HepG2 (cell line): ENCODE measurements around the gene EMC9. TPM values are rescaled to one million over a fixed set of nuclear protein-coding genes. Genes with fewer than 3 reads are reported as not detected.
A peak's percentile ranks its signal among the peaks of the same experiment; 100 is the strongest.

Experiments used
- AGO1 ChIP-seq: fragments of 200-400 bp; formaldehyde crosslinking; IDR thresholded peaks from 2 replicates; pipeline ENCODE4 v1.6.1; 2017; ENCODE audit warnings: mild to moderate bottlenecking, low read depth, low read length, moderate library complexity; ENCODE audit not compliant: poor library complexity, severe bottlenecking
- AHR ChIP-seq: IDR thresholded peaks from 2 replicates; pipeline ENCODE4 v1.6.1; 2018; ENCODE audit warnings: missing genetic modification reagents, missing compliant biosample characterization
- BHLHE40 ChIP-seq: IDR thresholded peaks from 2 replicates; pipeline ENCODE4 v1.6.1; 2011; ENCODE audit warnings: low read length, improper control_type of control experiment
- CHD4 ChIP-seq: fragments of 200-600 bp; sonication (generic); IDR thresholded peaks from 2 replicates; pipeline ENCODE4 v1.7.0; 2017; ENCODE audit warnings: mild to moderate bottlenecking, low read length, borderline replicate concordance
- CREM ChIP-seq, 2 experiments: sonication (generic) in 1 of 2; formaldehyde crosslinking in 1 of 2; IDR thresholded peaks; 2 replicates each; pipeline versions ENCODE4 v1.4.0 to v1.6.1; 2016 to 2020; ENCODE audit warnings: antibody characterized with exemption in 1 of 2, mild to moderate bottlenecking in 1 of 2, missing genetic modification reagents in 1 of 2
- FOXK1 ChIP-seq: sonication (generic); formaldehyde crosslinking; IDR thresholded peaks from 2 replicates; pipeline ENCODE4 v1.4.0; 2020; ENCODE audit warnings: low read depth, missing genetic modification reagents, borderline replicate concordance
- GMEB1 ChIP-seq: sonication (generic); formaldehyde crosslinking; IDR thresholded peaks from 2 replicates; pipeline ENCODE4 v1.5.1; 2020; ENCODE audit warnings: missing genetic modification reagents, mild to moderate bottlenecking, borderline replicate concordance
- IRF2 ChIP-seq: IDR thresholded peaks from 2 replicates; pipeline ENCODE4 v1.6.1; 2018; ENCODE audit warnings: missing genetic modification reagents, missing compliant biosample characterization
- POLR2AphosphoS2 ChIP-seq: IDR thresholded peaks from 2 replicates; pipeline ENCODE4 v1.6.1; 2011; ENCODE audit warnings: low read depth, low read length, improper control_type of control experiment
- RBAK ChIP-seq: sonication (generic); formaldehyde crosslinking; IDR thresholded peaks from 2 replicates; pipeline ENCODE4 v1.5.1; 2020; ENCODE audit warnings: mild to moderate bottlenecking, missing genetic modification reagents
- RBM22 ChIP-seq: fragments of 200-400 bp; formaldehyde crosslinking; optimal IDR thresholded peaks from 2 replicates; pipeline ENCODE3; 2017; ENCODE audit warnings: mild to moderate bottlenecking, low read length, moderate library complexity
- SOX13 ChIP-seq, 3 experiments: fragments of 450-650 bp in 1 of 3; sonication (generic) in 1 of 3; formaldehyde crosslinking in 1 of 3; IDR thresholded peaks in 2 of 3; conservative IDR thresholded peaks in 1 of 3; 2 replicates each; pipeline versions ENCODE4 v1.5.0 to v1.6.1; 2016 to 2020; ENCODE audit warnings: antibody characterized with exemption in 1 of 3, mild to moderate bottlenecking in 1 of 3, missing compliant biosample characterization in 1 of 3, missing genetic modification reagents in 1 of 3, moderate library complexity in 1 of 3
- ZBTB21 ChIP-seq: sonication (generic); formaldehyde crosslinking; IDR thresholded peaks from 2 replicates; pipeline ENCODE4 v1.4.0; 2020; ENCODE audit warnings: missing genetic modification reagents
- ZNF12 ChIP-seq: sonication (generic); formaldehyde crosslinking; IDR thresholded peaks from 2 replicates; pipeline ENCODE4 v1.5.0; 2020; ENCODE audit warnings: missing genetic modification reagents
- ZNF180 ChIP-seq: sonication (generic); formaldehyde crosslinking; IDR thresholded peaks from 2 replicates; pipeline ENCODE4 v1.4.0; 2020; ENCODE audit warnings: low read depth, missing genetic modification reagents, borderline replicate concordance
- ZNF44 ChIP-seq: sonication (generic); formaldehyde crosslinking; IDR thresholded peaks from 2 replicates; pipeline ENCODE4 v1.5.1; 2020; ENCODE audit warnings: mild to moderate bottlenecking, missing genetic modification reagents
- ZNF724P ChIP-seq: sonication (generic); formaldehyde crosslinking; IDR thresholded peaks from 2 replicates; pipeline ENCODE4 v1.8.0; 2022; ENCODE audit warnings: missing genetic modification reagents, borderline replicate concordance
- ZNF780A ChIP-seq: sonication (generic); formaldehyde crosslinking; IDR thresholded peaks from 2 replicates; pipeline ENCODE4 v1.8.0; 2022; ENCODE audit warnings: mild to moderate bottlenecking, missing genetic modification reagents, moderate library complexity
- ZNF883 ChIP-seq: sonication (generic); formaldehyde crosslinking; IDR thresholded peaks from 2 replicates; pipeline ENCODE4 v1.5.1; 2020; ENCODE audit warnings: mild to moderate bottlenecking, missing genetic modification reagents; ENCODE audit errors: not compliant biosample characterization
- polyA plus RNA-seq, 8 experiments: library from polyadenylated mRNA; depleted of rRNA in 3 of 8; stranded (reverse) in 7 of 8; unstranded in 1 of 8; fragments of >200 nt; fragmentation: Illumina TruSeq in 4 of 8; extraction: Trizol in 4 of 8; gene quantifications; 2 replicates each; pipeline versions ENCODE4 v1.2.1 to v1.2.3, GENCODE V29; 2011 to 2016; ENCODE audit warnings: low read depth in 4 of 8, missing spikeins in 1 of 8, mixed read lengths in 1 of 8; ENCODE audit not compliant: insufficient read depth in 1 of 8
- total RNA-seq, 5 experiments: library from RNA; depleted of rRNA; stranded (reverse); fragments of >200 nt; fragmentation: Illumina TruSeq; extraction: Trizol; gene quantifications; 2 replicates each; pipeline ENCODE4 v1.2.3, GENCODE V29; 2016; ENCODE audit warnings: low read depth in 1 of 5
- TF ChIP-seq, protein P1 (sequence below): sonication (generic); formaldehyde crosslinking; IDR thresholded peaks from 2 replicates; pipeline ENCODE4 v1.8.0; 2022; ENCODE audit warnings: missing genetic modification reagents, mild to moderate bottlenecking, inconsistent platforms, borderline replicate concordance
- TF ChIP-seq, protein P2 (sequence below): sonication (generic); formaldehyde crosslinking; IDR thresholded peaks from 2 replicates; pipeline ENCODE4 v1.4.0; 2020; ENCODE audit warnings: missing genetic modification reagents, borderline replicate concordance

EMC9 gene
- total and polyA plus RNA-seq, 2 of the 13 experiments (the other 11 are each of a cell fraction or from before 2014, with no cell fraction given): 60.5 to 78.7 TPM

- TF ChIP-seq GMEB1 (CRISPR knock-in tag) (no peak; the same call in 1 of the 2 replicates), ZBTB21 (CRISPR knock-in tag) (no peak), POLR2AphosphoS2 (no peak), ZNF180 (CRISPR knock-in tag) (peak; percentile 74; the same call in 1 of the 2 replicates), CREM (IDR thresholded peaks at IDR 0.05) (peak; percentile 53; the same call in 1 of the 2 replicates), CREM (CRISPR knock-in tag; IDR thresholded peaks at IDR 0.05) (no peak), ZNF780A (CRISPR knock-in tag) (no peak), RBM22 (peak; percentile 74), BHLHE40 (no peak), CHD4 (peak; percentile 91; the same call in 1 of the 2 replicates), RBAK (no peak), FOXK1 (CRISPR knock-in tag) (peak; percentile 43; the same call in 1 of the 2 replicates), AGO1 (no peak), ZNF12 (no peak), AHR (CRISPR knock-in tag) (peak; percentile 73), ZNF44 (CRISPR knock-in tag) (peak; percentile 24; the same call in 1 of the 2 replicates), IRF2 (CRISPR knock-in tag) (0 out of 2 replicates have a peak, but pooled peaks have one; percentile 71), ZNF724P (CRISPR knock-in tag) (peak; percentile 79; the same call in 1 of the 2 replicates), SOX13 (IDR thresholded peaks at IDR 0.05) (0 out of 2 replicates have a peak, but pooled peaks have one; percentile 40), SOX13 (CRISPR knock-in tag; conservative IDR thresholded peaks at IDR 0.05 in 1 of 2, IDR thresholded peaks at IDR 0.05 in 1 of 2) (0 out of 4 replicates have a peak, but pooled peaks of 1 of the 2 experiments have one; percentile 75), ZNF883 (CRISPR knock-in tag) (no peak)
- TF ChIP-seq, protein P1, sequence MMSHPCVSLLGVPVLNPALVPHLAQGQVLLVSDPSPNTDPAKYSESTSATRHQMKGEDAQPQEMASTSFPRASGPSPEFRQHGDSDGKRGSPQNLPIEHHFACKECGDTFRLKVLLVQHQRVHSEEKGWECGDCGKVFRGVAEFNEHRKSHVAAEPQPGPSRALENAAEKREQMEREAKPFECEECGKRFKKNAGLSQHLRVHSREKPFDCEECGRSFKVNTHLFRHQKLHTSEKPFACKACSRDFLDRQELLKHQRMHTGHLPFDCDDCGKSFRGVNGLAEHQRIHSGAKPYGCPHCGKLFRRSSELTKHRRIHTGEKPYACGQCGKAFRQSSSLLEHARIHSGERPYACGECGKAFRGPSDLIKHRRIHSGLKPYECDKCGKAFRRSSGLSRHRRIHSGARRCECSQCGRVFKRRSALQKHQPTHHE (CRISPR knock-in tag): peak; percentile 85
- TF ChIP-seq, protein P2, sequence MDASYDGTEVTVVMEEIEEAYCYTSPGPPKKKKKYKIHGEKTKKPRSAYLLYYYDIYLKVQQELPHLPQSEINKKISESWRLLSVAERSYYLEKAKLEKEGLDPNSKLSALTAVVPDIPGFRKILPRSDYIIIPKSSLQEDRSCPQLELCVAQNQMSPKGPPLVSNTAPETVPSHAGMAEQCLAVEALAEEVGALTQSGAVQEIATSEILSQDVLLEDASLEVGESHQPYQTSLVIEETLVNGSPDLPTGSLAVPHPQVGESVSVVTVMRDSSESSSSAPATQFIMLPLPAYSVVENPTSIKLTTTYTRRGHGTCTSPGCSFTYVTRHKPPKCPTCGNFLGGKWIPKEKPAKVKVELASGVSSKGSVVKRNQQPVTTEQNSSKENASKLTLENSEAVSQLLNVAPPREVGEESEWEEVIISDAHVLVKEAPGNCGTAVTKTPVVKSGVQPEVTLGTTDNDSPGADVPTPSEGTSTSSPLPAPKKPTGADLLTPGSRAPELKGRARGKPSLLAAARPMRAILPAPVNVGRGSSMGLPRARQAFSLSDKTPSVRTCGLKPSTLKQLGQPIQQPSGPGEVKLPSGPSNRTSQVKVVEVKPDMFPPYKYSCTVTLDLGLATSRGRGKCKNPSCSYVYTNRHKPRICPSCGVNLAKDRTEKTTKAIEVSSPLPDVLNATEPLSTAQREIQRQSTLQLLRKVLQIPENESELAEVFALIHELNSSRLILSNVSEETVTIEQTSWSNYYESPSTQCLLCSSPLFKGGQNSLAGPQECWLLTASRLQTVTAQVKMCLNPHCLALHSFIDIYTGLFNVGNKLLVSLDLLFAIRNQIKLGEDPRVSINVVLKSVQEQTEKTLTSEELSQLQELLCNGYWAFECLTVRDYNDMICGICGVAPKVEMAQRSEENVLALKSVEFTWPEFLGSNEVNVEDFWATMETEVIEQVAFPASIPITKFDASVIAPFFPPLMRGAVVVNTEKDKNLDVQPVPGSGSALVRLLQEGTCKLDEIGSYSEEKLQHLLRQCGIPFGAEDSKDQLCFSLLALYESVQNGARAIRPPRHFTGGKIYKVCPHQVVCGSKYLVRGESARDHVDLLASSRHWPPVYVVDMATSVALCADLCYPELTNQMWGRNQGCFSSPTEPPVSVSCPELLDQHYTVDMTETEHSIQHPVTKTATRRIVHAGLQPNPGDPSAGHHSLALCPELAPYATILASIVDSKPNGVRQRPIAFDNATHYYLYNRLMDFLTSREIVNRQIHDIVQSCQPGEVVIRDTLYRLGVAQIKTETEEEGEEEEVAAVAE (CRISPR knock-in tag): no peak
Observed at GRCh38 chr14:24146978-24147760, 5.8 kb upstream of the EMC9 start, which contains the start of gene RNF31 (continued).
